SK-N-SH (cell line): ENCODE measurements around the gene PPP1R3D.
A peak's percentile ranks its signal among the peaks of the same experiment; 100 is the strongest.

Source experiments
- CHD2 ChIP-seq: fragments of 150-350 bp; IDR thresholded peaks from 2 replicates; pipeline ENCODE4 v1.6.1; 2018; ENCODE audit warnings: low read length; ENCODE audit not compliant: partially characterized antibody
- EP300 ChIP-seq, 2 experiments: IDR thresholded peaks; 2 replicates each; pipeline versions ENCODE4 v1.4.0 to v1.6.1; 2012; ENCODE audit warnings: borderline replicate concordance in 1 of 2, low read depth in 1 of 2, low read length in 1 of 2
- EZH2phosphoT487 ChIP-seq: fragments of 200-600 bp; sonication (generic); IDR thresholded peaks from 2 replicates; pipeline ENCODE4 v1.6.1; 2017; ENCODE audit warnings: low read depth, mixed run types, mild to moderate bottlenecking, antibody characterized with exemption, moderate library complexity, borderline replicate concordance
- FOXJ3 ChIP-seq: sonication (generic); formaldehyde crosslinking; IDR thresholded peaks from 2 replicates; pipeline ENCODE4 v1.5.1; 2020; ENCODE audit warnings: mild to moderate bottlenecking, missing genetic modification reagents
- JUND ChIP-seq: IDR thresholded peaks from 2 replicates; pipeline ENCODE4 v1.4.0; 2012
- MAX ChIP-seq: IDR thresholded peaks from 2 replicates; pipeline ENCODE4 v1.4.0; 2012; ENCODE audit warnings: low read depth
- MXI1 ChIP-seq: IDR thresholded peaks from 2 replicates; pipeline ENCODE4 v1.6.1; 2012; ENCODE audit warnings: mild to moderate bottlenecking, low read depth, low read length, improper control_type of control experiment
- RFX5 ChIP-seq: IDR thresholded peaks from 2 replicates; pipeline ENCODE4 v1.6.1; 2012; ENCODE audit warnings: mild to moderate bottlenecking, improper control_type of control experiment, low read length
- TAF1 ChIP-seq: IDR thresholded peaks from 2 replicates; pipeline ENCODE4 v1.6.1; 2012; ENCODE audit warnings: low read depth, mild to moderate bottlenecking, low read length, moderate library complexity, borderline replicate concordance
- TCF12 ChIP-seq: IDR thresholded peaks from 2 replicates; pipeline ENCODE4 v1.4.0; 2012
- TF ChIP-seq, protein P1 (sequence below): fragments of 200-600 bp; sonication (generic); IDR thresholded peaks from 2 replicates; pipeline ENCODE4 v1.6.1; 2017; ENCODE audit warnings: antibody characterized with exemption, mild to moderate bottlenecking, moderate library complexity
- TF ChIP-seq, protein P2 (sequence below): IDR thresholded peaks from 2 replicates; pipeline ENCODE4 v1.6.1; 2012; ENCODE audit warnings: mild to moderate bottlenecking, low read depth, low read length, moderate library complexity

DNA sequence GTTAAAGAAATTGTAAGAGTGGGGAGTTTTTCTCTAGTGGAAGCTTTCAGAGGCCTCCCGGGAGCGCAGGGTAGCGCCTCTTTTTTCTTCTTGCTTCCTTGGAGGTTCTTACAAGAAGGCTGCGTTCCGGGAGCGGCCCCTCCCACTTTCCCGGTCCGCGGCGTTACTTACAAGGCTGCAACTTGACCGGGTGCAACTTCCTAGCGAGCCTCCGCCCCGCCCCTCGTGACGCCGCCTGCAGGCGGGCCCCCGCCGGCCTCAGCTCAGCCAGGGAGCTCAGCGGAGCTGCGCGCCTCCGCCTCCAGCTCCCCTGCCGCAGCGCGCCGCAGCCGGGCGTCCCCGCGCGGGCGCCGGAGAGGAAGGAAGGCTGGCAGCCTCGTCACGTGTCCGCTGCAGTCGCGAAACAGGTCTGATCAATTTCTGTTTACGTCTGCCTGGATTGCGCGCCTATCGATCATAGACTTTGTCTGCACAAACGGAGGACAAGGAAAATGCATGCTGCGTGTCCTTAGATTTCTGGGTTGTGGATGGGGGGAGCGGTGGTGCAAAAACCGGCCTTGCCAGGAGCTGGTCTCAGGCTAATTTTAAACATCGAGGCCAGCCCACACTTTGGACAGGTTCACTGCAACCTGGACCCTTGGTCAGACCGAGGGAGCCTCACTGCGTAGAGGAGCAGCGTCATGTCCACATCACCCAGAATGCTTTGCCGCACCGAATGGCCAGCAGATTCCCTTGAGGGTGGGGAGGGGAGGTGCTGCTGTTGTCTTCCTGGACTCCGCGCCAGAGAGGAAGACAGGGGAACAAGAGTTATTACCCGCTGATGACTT is at the start of gene PPP1R3D, which contains the start of gene FAM217B:
- TF ChIP-seq, protein P1, sequence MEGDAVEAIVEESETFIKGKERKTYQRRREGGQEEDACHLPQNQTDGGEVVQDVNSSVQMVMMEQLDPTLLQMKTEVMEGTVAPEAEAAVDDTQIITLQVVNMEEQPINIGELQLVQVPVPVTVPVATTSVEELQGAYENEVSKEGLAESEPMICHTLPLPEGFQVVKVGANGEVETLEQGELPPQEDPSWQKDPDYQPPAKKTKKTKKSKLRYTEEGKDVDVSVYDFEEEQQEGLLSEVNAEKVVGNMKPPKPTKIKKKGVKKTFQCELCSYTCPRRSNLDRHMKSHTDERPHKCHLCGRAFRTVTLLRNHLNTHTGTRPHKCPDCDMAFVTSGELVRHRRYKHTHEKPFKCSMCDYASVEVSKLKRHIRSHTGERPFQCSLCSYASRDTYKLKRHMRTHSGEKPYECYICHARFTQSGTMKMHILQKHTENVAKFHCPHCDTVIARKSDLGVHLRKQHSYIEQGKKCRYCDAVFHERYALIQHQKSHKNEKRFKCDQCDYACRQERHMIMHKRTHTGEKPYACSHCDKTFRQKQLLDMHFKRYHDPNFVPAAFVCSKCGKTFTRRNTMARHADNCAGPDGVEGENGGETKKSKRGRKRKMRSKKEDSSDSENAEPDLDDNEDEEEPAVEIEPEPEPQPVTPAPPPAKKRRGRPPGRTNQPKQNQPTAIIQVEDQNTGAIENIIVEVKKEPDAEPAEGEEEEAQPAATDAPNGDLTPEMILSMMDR, result 0 out of 2 replicates have a peak, but pooled peaks have one; percentile 15
- TF ChIP-seq TAF1, result peak; percentile 59
- TF ChIP-seq, protein P2, sequence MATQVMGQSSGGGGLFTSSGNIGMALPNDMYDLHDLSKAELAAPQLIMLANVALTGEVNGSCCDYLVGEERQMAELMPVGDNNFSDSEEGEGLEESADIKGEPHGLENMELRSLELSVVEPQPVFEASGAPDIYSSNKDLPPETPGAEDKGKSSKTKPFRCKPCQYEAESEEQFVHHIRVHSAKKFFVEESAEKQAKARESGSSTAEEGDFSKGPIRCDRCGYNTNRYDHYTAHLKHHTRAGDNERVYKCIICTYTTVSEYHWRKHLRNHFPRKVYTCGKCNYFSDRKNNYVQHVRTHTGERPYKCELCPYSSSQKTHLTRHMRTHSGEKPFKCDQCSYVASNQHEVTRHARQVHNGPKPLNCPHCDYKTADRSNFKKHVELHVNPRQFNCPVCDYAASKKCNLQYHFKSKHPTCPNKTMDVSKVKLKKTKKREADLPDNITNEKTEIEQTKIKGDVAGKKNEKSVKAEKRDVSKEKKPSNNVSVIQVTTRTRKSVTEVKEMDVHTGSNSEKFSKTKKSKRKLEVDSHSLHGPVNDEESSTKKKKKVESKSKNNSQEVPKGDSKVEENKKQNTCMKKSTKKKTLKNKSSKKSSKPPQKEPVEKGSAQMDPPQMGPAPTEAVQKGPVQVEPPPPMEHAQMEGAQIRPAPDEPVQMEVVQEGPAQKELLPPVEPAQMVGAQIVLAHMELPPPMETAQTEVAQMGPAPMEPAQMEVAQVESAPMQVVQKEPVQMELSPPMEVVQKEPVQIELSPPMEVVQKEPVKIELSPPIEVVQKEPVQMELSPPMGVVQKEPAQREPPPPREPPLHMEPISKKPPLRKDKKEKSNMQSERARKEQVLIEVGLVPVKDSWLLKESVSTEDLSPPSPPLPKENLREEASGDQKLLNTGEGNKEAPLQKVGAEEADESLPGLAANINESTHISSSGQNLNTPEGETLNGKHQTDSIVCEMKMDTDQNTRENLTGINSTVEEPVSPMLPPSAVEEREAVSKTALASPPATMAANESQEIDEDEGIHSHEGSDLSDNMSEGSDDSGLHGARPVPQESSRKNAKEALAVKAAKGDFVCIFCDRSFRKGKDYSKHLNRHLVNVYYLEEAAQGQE, result no peak
- peak; percentile 9 to 31; a peak in 1 of 4 replicates for TF ChIP-seq EP300 (IDR thresholded peaks at IDR 0.05; ENCODE audit: borderline replicate concordance in 1 of 2, low read depth in 1 of 2, low read length in 1 of 2)
- TF ChIP-seq EZH2phosphoT487, result no peak
- TF ChIP-seq MXI1, result peak; percentile 89
- no peak for TF ChIP-seq FOXJ3
- TF ChIP-seq MAX, result peak; percentile 60
- no peak for TF ChIP-seq JUND
- peak; percentile 11 for TF ChIP-seq CHD2
- peak; percentile 13; the same call in 1 of the 2 replicates for TF ChIP-seq TCF12
- no peak for TF ChIP-seq RFX5
